Measurements from ENCODE around the gene SGCD. TPM values are rescaled to one million over a fixed set of nuclear protein-coding genes. Genes with fewer than 3 reads are reported as not detected.

Gene SGCD
- total RNA-seq, 1 experiment from 2014 or later, result not detected

DNA sequence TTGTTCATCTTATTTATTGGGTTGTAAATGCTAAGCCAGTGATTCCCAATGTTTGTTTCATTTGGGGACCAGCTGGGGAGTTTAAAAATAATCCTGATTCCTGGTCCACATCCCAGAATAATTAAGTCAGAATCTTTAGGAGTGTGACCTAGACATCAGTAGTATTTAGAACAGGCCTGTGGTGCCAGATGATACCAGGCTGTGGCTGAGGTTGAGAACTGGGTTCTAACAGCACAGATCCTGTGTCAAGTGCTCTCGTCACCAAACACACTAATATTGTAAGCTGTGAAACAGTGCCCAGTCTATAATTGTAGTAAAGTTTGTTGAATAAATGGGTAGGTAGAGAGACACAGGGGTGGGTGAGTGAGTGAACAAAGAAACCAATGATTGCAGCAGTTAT is 351.0 kb downstream of the SGCD start:
- no TSS peak for BruUV-seq (replicated peaks)
- POLR2A ChIA-PET, result no interaction called here
- intact Hi-C loops (cut with micrococcal nuclease), result no loop called here

DNA sequence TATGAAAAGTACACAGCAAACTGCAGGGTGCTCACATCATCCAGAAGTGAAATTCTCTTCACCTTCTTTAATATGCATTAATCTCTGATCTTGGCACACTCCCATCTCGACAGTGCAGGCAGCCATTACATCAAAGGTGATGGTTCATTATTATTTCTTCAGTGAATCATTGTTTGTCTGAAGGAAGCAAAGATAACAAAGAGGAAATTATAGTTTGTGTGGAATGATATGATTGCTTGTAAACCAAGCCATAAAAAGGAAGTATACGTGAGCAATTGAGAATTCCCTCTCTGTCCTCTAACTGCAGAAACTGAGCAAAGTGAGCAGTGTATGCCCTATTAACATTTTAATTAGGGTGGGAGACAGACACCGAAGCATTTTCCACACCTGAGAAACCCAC is 351.5 kb downstream of the SGCD start:
- POLR2A ChIA-PET, result no interaction called here
- no peaks in the 10 kb centered on the region for H3K36me3 ChIP-seq (ENCODE audit: control insufficient read depth in 1 of 2, insufficient read depth in 2 of 2, low read length in 2 of 2)
- H3K4me3 ChIP-seq (replicated peaks in 1 of 2; ENCODE audit: low read depth in 1 of 2, low read length in 2 of 2), result no peak overlapping the region
- H4K20me1 ChIP-seq (ENCODE audit: insufficient read depth), result no peaks in the 10 kb centered on the region
- DNase-seq (ENCODE audit: low read depth, low spot score) (no peak), ATAC-seq (no peak)
- H3K4me2 ChIP-seq (ENCODE audit: low read length), result no peak overlapping the region
- CTCF ChIA-PET, result no interaction called here
- no peaks in the 10 kb centered on the region for H3K27me3 ChIP-seq (ENCODE audit: insufficient read depth, low read length)
- no peaks in the 10 kb centered on the region for H3K79me2 ChIP-seq (ENCODE audit: insufficient read depth, low read length)
- H2AFZ ChIP-seq (ENCODE audit: low read depth, low read length, poor library complexity, severe bottlenecking), result no peak overlapping the region
- TF ChIP-seq ELF1 (IDR thresholded peaks at IDR 0.05; ENCODE audit: borderline replicate concordance, low read depth) (no peak), MAX (IDR thresholded peaks at IDR 0.05) (no peak), SIN3A (IDR thresholded peaks at IDR 0.05; ENCODE audit: low read depth) (no peak), POLR2A (IDR thresholded peaks at IDR 0.05; ENCODE audit: borderline replicate concordance, extremely low read depth, insufficient read depth, insufficient read length) (no peak), ZNF274 (IDR thresholded peaks at IDR 0.05; ENCODE audit: low read depth, low read length) (no peak), ZFX (IDR thresholded peaks at IDR 0.05) (no peak), CTCF (IDR thresholded peaks at IDR 0.05 in 2 of 3, conservative IDR thresholded peaks at IDR 0.05 in 1 of 3; ENCODE audit: borderline replicate concordance in 1 of 3, insufficient read depth in 1 of 3, low read depth in 2 of 3, low read length in 2 of 3) (no peak)
- no peaks in the 10 kb centered on the region for H3K9me3 ChIP-seq (ENCODE audit: control insufficient read depth in 1 of 2, insufficient read depth in 1 of 2, low read depth in 1 of 2, low read length in 2 of 2)
- H3K27ac ChIP-seq (ENCODE audit: low read depth, low read length), result no peak overlapping the region
- H3K9me2 ChIP-seq (ENCODE audit: insufficient read depth), result no peaks in the 10 kb centered on the region
- H3K4me1 ChIP-seq (ENCODE audit: control insufficient read depth in 1 of 2, insufficient read depth in 2 of 2, low read length in 2 of 2), result no peaks in the 10 kb centered on the region
- intact Hi-C loops (cut with micrococcal nuclease), result no loop called here
- no peak overlapping the region for H3K9ac ChIP-seq (ENCODE audit: low read length)
- no TSS peak for BruUV-seq (replicated peaks)
- RAD21 ChIA-PET (ENCODE audit: low non-redundant PET in 1 of 2, low total read pairs in 2 of 2, uncharacterized antibody in 2 of 2, unreplicated experiment in 2 of 2), result no interaction called here

More for the DNA sequence above, 351.0 kb downstream of the SGCD start:
- Histone ChIP-seq H3K79me2 (ENCODE audit: insufficient read depth, low read length) (no peaks in the 10 kb centered on the region), H3K4me3 (replicated peaks in 1 of 2; ENCODE audit: low read depth in 1 of 2, low read length in 2 of 2) (no peak overlapping the region), H3K9me3 (ENCODE audit: control insufficient read depth in 1 of 2, insufficient read depth in 1 of 2, low read depth in 1 of 2, low read length in 2 of 2) (no peaks in the 10 kb centered on the region), H3K36me3 (ENCODE audit: control insufficient read depth in 1 of 2, insufficient read depth in 2 of 2, low read length in 2 of 2) (no peaks in the 10 kb centered on the region), H3K4me2 (ENCODE audit: low read length) (no peak overlapping the region), H2AFZ (ENCODE audit: low read depth, low read length, poor library complexity, severe bottlenecking) (no peak overlapping the region), H3K9ac (ENCODE audit: low read length) (no peak overlapping the region), H3K27me3 (ENCODE audit: insufficient read depth, low read length) (no peaks in the 10 kb centered on the region), H3K27ac (ENCODE audit: low read depth, low read length) (no peak overlapping the region), H3K9me2 (ENCODE audit: insufficient read depth) (no peaks in the 10 kb centered on the region), H3K4me1 (ENCODE audit: control insufficient read depth in 1 of 2, insufficient read depth in 2 of 2, low read length in 2 of 2) (no peaks in the 10 kb centered on the region), H4K20me1 (ENCODE audit: insufficient read depth) (no peaks in the 10 kb centered on the region)
- ChIA-PET CTCF (no interaction called here), RAD21 (ENCODE audit: low non-redundant PET in 1 of 2, low total read pairs in 2 of 2, uncharacterized antibody in 2 of 2, unreplicated experiment in 2 of 2) (no interaction called here)
- no peak for DNase-seq (ENCODE audit: low read depth, low spot score)
- no peak for ATAC-seq
- TF ChIP-seq CBX3 (IDR thresholded peaks at IDR 0.05; ENCODE audit: low read depth), result no peak
- TF ChIP-seq JUND (IDR thresholded peaks at IDR 0.05), result no peak
- no peak for TF ChIP-seq FOSL1 (IDR thresholded peaks at IDR 0.05; ENCODE audit: low read depth)
- no peak for TF ChIP-seq POLR2AphosphoS5 (IDR thresholded peaks at IDR 0.05; ENCODE audit: low read depth, low read length)
- TF ChIP-seq ZFX (IDR thresholded peaks at IDR 0.05), result no peak

Data from HCT116 (cell line).